ENCODE data around the gene P2RY4. TPM values are rescaled to one million over a fixed set of nuclear protein-coding genes. Genes with fewer than 3 reads are reported as not detected.

Gene P2RY4
- under 0.01 TPM in 1 of 2 replicates, not detected in the other for total RNA-seq (ENCODE audit: low replicate concordance)

DNA sequence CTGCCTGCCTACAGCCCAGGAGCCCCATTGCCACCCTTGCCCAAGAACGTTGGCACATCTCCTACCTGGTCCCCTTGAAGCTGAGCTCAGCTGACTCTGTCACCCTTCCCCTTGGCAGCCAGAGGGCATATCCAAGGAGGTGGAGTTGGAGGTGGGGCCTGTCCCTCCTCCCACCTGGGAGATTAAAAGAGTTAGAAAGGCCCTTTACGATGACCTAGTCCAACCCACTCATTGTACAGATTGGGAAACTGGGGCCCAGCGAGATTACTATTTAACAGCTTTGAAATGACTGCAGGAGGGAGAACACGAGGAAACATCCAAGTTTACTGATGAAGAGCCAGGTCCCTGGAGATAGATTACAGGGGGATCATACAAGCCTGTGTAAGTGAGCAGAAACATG, at the start of gene P2RY4:
TSS of gene P2RY4 (minus strand) at position 101 of the 400 bp plus-strand sequence. CDS start 580 bp downstream, outside the sequence.

DNA sequence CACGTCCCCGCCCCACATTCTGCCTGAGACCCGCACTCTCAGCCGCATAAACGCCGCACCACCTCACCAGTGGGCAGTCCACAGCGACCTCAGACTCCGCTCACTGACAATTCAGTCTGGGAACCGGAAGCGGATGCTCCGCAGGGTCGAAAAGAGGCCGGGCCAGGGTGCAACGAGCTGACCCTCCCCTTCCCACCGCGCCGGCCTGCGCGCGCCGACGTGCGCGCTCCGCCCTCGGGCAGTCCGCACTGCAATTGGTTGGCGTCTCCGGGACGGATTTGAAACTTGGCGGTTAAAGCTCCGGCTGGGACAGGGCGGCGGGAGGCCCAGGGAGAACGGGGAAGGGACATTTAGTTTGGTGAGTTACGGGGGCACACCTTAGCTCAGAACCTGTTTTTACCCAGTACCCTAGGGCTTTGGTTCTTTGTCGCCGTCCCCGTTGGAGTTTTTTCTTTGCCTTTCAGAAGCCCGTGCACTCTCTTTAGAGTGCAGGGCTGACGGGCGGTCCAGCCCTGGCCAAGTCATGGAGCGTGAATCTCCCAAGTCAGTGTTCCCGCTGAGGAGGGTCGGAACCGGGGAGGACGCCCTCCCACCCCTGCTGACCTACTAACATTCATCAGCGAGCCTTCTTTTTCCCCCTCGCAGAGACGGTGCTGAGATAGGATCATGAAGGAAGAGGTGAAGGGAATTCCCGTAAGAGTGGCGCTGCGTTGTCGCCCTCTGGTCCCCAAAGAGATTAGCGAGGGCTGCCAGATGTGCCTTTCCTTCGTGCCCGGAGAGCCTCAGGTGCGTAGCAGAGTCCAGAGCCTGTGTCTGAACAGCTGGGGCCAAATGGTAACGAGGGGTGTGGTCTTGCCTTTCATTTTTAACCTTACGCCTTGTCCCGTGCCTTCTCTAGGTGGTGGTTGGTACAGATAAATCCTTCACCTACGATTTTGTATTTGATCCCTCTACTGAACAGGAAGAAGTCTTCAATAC, 30.1 kb upstream of the P2RY4 start, which contains the start of the genes KIF4A and PDZD11:
TSS of gene KIF4A (plus strand) at position 312 of the 978 bp plus-strand sequence. CDS start at position 667, 355 bp downstream.
TSS of gene PDZD11 (minus strand) at position 135 of the 978 bp plus-strand sequence. CDS start 586 bp downstream, outside the sequence.

DNA sequence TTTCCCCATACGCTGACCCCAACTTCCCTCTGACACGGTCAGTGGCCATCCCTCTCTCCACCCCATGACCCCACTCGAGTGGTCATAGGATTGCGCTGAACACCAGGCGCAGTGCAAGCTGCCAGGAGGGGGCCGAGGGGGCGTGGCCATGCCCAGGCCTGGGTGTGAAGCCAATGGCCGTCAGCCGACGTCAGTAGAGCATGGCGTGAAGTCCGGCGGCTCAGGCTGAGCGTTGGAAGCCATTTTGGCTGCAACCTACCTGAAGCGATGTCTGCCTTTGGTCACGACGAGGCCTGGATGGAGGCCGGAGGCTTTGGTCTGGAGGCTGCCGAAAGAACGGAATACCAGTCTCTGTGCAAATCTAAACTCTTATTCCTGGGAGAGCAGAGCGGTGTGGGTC, 21.9 kb upstream of the P2RY4 start, which contains the start of gene RAB41:
TSS of gene RAB41 (plus strand) at position 222 of the 400 bp plus-strand sequence. CDS start at position 268, 46 bp downstream.

DNA sequence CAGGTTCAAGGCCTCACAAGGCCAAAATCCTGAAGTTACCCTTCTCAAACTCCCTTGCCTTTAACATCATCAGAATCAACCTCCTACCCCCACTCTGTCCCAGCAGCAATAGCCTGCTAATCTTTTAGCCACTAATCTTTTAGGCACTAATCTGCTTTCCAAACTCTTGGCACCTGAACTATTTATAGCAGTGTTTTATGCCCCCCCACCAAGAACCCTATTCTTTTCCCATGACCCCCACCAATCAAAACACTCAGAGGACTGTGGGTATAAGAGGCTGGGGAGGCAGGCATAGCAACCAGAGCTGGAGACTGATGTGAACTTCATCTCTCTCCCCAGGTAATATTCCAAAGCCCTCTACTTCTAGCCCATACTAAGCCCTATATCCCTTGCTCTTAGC, 8.0 kb upstream of the P2RY4 start, which contains the start of gene ARR3:
TSS of gene ARR3 (plus strand) at position 301 of the 400 bp plus-strand sequence. CDS start 1,052 bp downstream, outside the sequence.

DNA sequence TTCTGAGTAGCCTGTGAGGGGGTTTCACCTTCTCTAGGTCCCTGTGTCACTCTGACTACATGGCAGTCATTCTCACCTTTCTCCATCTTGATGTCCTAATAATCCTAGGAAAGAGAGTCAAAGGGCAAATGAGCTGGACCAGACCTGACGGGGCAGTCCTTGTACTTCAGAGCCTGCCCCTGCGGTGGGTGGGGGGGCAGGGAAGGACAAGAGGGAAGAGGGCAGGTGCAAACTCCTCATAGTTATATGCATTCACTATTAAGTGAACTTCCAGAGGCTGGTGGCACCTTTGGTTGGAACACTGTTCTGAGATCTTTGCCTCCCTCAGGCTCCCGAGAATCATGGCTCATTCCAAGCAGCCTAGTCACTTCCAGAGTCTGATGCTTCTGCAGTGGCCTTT, 25.6 kb downstream of the P2RY4 start, which contains the start of gene AWAT1:
TSS of gene AWAT1 (plus strand) at position 301 of the 400 bp plus-strand sequence. CDS start at position 342, 41 bp downstream.

Other genes starting within 250 kb of the P2RY4 start
- gene AWAT2, start 210.3 kb downstream of the P2RY4 start, total RNA-seq (ENCODE audit: low replicate concordance) = 0.08 TPM in 1 of 2 replicates, not detected in the other
- not detected in 2 replicates for gene OTUD6A, start 197.7 kb downstream of the P2RY4 start, total RNA-seq (ENCODE audit: low replicate concordance)
- 77.4 and 103 TPM in 2 replicates for gene IGBP1, start 126.8 kb downstream of the P2RY4 start, total RNA-seq (ENCODE audit: low replicate concordance)
- not detected in 2 replicates for gene DGAT2L6, start 82.7 kb downstream of the P2RY4 start, total RNA-seq (ENCODE audit: low replicate concordance)
- not detected in 2 replicates for gene AWAT1, start 25.5 kb downstream of the P2RY4 start, total RNA-seq (ENCODE audit: low replicate concordance)
- not detected in 2 replicates for gene ARR3, start 8.1 kb upstream of the P2RY4 start, total RNA-seq (ENCODE audit: low replicate concordance)
- not detected in 2 replicates for gene RAB41, start 22.0 kb upstream of the P2RY4 start, total RNA-seq (ENCODE audit: low replicate concordance)
- 32.6 and 51.2 TPM in 2 replicates for gene PDZD11, start 29.7 kb upstream of the P2RY4 start, total RNA-seq (ENCODE audit: low replicate concordance)
- 0.59 and 5.2 TPM in 2 replicates for gene KIF4A, start 29.9 kb upstream of the P2RY4 start, total RNA-seq (ENCODE audit: low replicate concordance)
- gene GDPD2, start 163.1 kb upstream of the P2RY4 start, total RNA-seq (ENCODE audit: low replicate concordance) = not detected in 2 replicates
- gene DLG3, start 184.6 kb upstream of the P2RY4 start, total RNA-seq (ENCODE audit: low replicate concordance) = 15.8 and 17.4 TPM in 2 replicates

Data from smooth muscle cell of the coronary artery (primary cell).